ENCODE data around the gene RBM7. TPM values are rescaled to one million over a fixed set of nuclear protein-coding genes. Genes with fewer than 3 reads are reported as not detected.

RBM7 gene
- total RNA-seq, 1 experiment from 2014 or later, result 27.9 TPM

DNA sequence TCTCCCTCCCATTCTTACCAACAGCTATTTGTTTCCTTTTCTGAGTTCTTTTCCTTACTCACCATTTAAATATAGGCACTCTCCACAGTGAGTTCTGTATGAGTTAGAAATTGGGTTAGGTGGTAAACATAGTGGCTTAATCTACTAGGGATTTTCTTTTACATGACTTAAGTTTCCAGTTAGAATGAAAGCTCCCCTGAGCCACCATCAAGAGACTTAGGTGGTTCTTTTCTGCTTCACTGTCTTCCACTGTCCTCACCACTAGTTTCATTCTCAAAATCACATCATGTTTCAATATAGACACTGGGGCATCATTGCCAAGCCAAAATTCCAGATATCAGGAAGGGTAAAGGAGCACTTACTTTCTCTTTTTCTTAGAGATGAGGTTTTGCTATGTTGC lies 29.8 kb downstream of the RBM7 start:
- no peak overlapping the region for H3K4me2 ChIP-seq (ENCODE audit: low read length)
- no peaks in the 10 kb centered on the region for H3K4me1 ChIP-seq (ENCODE audit: control insufficient read depth in 1 of 2, insufficient read depth in 2 of 2, low read length in 2 of 2)
- CTCF ChIA-PET, result no interaction called here
- no peaks in the 10 kb centered on the region for H3K36me3 ChIP-seq (ENCODE audit: control insufficient read depth in 1 of 2, insufficient read depth in 2 of 2, low read length in 2 of 2)
- H3K79me2 ChIP-seq (ENCODE audit: insufficient read depth, low read length), result no peaks in the 10 kb centered on the region
- H3K27me3 ChIP-seq (ENCODE audit: insufficient read depth, low read length), result no peaks in the 10 kb centered on the region
- POLR2A ChIA-PET, result no interaction called here
- no TSS peak for BruUV-seq (replicated peaks)
- no peak overlapping the region for H2AFZ ChIP-seq (ENCODE audit: low read depth, low read length, poor library complexity, severe bottlenecking)
- intact Hi-C loops (cut with micrococcal nuclease), result no loop called here
- no peaks in the 10 kb centered on the region for H3K9me2 ChIP-seq (ENCODE audit: insufficient read depth)
- H3K4me3 ChIP-seq (replicated peaks in 1 of 2; ENCODE audit: low read depth in 1 of 2, low read length in 2 of 2), result no peak overlapping the region
- H4K20me1 ChIP-seq (ENCODE audit: insufficient read depth), result no peaks in the 10 kb centered on the region
- H3K9ac ChIP-seq (ENCODE audit: low read length), result no peak overlapping the region
- DNase-seq (ENCODE audit: low read depth, low spot score) (no peak), ATAC-seq (no peak)
- no peak overlapping the region for H3K27ac ChIP-seq (ENCODE audit: low read depth, low read length)
- no peaks in the 10 kb centered on the region for H3K9me3 ChIP-seq (ENCODE audit: control insufficient read depth in 1 of 2, insufficient read depth in 1 of 2, low read depth in 1 of 2, low read length in 2 of 2)
- no peak for TF ChIP-seq SP1 (IDR thresholded peaks at IDR 0.05; ENCODE audit: low read depth)
- no peak for TF ChIP-seq POLR2A (IDR thresholded peaks at IDR 0.05; ENCODE audit: borderline replicate concordance, extremely low read depth, insufficient read depth, insufficient read length)
- TF ChIP-seq, protein P1, sequence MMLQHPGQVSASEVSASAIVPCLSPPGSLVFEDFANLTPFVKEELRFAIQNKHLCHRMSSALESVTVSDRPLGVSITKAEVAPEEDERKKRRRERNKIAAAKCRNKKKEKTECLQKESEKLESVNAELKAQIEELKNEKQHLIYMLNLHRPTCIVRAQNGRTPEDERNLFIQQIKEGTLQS (IDR thresholded peaks at IDR 0.05), result no peak
- no peak for TF ChIP-seq ZFX (IDR thresholded peaks at IDR 0.05)
- TF ChIP-seq TCF7L2 (IDR thresholded peaks at IDR 0.05; ENCODE audit: borderline replicate concordance, extremely low read depth, insufficient read depth, insufficient read length), result no peak
- TF ChIP-seq EZH2 (IDR thresholded peaks at IDR 0.05), result no peak
- TF ChIP-seq JUND (IDR thresholded peaks at IDR 0.05), result no peak
- TF ChIP-seq ZNF274 (IDR thresholded peaks at IDR 0.05; ENCODE audit: low read depth, low read length), result no peak
- no peak for TF ChIP-seq CBX3 (IDR thresholded peaks at IDR 0.05; ENCODE audit: low read depth)
- TF ChIP-seq REST (IDR thresholded peaks at IDR 0.05; ENCODE audit: low read depth), result no peak
- no peak for TF ChIP-seq EGR1 (IDR thresholded peaks at IDR 0.05; ENCODE audit: low read depth)
- TF ChIP-seq, protein P2, sequence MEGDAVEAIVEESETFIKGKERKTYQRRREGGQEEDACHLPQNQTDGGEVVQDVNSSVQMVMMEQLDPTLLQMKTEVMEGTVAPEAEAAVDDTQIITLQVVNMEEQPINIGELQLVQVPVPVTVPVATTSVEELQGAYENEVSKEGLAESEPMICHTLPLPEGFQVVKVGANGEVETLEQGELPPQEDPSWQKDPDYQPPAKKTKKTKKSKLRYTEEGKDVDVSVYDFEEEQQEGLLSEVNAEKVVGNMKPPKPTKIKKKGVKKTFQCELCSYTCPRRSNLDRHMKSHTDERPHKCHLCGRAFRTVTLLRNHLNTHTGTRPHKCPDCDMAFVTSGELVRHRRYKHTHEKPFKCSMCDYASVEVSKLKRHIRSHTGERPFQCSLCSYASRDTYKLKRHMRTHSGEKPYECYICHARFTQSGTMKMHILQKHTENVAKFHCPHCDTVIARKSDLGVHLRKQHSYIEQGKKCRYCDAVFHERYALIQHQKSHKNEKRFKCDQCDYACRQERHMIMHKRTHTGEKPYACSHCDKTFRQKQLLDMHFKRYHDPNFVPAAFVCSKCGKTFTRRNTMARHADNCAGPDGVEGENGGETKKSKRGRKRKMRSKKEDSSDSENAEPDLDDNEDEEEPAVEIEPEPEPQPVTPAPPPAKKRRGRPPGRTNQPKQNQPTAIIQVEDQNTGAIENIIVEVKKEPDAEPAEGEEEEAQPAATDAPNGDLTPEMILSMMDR (IDR thresholded peaks at IDR 0.05 in 2 of 3, conservative IDR thresholded peaks at IDR 0.05 in 1 of 3; ENCODE audit: borderline replicate concordance in 1 of 3, insufficient read depth in 1 of 3, low read depth in 2 of 3, low read length in 2 of 3), result no peak
- RAD21 ChIA-PET (ENCODE audit: low non-redundant PET in 1 of 2, low total read pairs in 2 of 2, uncharacterized antibody in 2 of 2, unreplicated experiment in 2 of 2), result no interaction called here

All from HCT116 (cell line).